Hematopoietic multipotent progenitor cell treated with erythropoietin and hydrocortisone succinate and interleukin-3 and kit ligand, for 17 days (in vitro differentiated cells): ENCODE results near the gene DNMBP.
"Not testable (repeated sequence)": the region's sequence is repeated elsewhere in the genome, so short reads cannot be mapped to it uniquely, and the experiment has no call there.

Source experiments
- DNase-seq: peaks from one replicate; pipeline ENCODE4 v3.0.0-alpha.2; 2015; ENCODE audit warnings: low spot score

DNMBP gene

GRCh38 chr10:99946051-99946450 lies 63.7 kb downstream of the DNMBP start:
- not testable (repeated sequence) for DNase-seq

- DNase-seq: no peak
These were observed 64.5 kb downstream of the DNMBP start for GRCh38 chr10:99945263-99945662.

GRCh38 chr10:99944860-99945259 lies 64.9 kb downstream of the DNMBP start:
- no peak for DNase-seq

GRCh38 chr10:99943908-99944307 lies 65.8 kb downstream of the DNMBP start:
- no peak for DNase-seq

GRCh38 chr10:99941942-99942820 lies 67.6 kb downstream of the DNMBP start:
- DNase-seq: no peak

- DNase-seq: no peak
These were observed 71.2 kb downstream of the DNMBP start for GRCh38 chr10:99938563-99938962.

- DNase-seq: no peak
These were observed 72.1 kb downstream of the DNMBP start for GRCh38 chr10:99937630-99938029.

GRCh38 chr10:99932203-99932957 lies 77.4 kb downstream of the DNMBP start:
- DNase-seq: not testable (repeated sequence)

GRCh38 chr10:99930731-99931550 lies 78.8 kb downstream of the DNMBP start:
- DNase-seq: no peak

GRCh38 chr10:99929360-99929759 lies 80.4 kb downstream of the DNMBP start:
- no peak for DNase-seq

- DNase-seq: no peak
These were observed 81.9 kb downstream of the DNMBP start for GRCh38 chr10:99927721-99928280.

- no peak for DNase-seq
These were observed 82.6 kb downstream of the DNMBP start for GRCh38 chr10:99926925-99927720.

- DNase-seq: no peak
These were observed 85.1 kb downstream of the DNMBP start for GRCh38 chr10:99924451-99925255.

- no peak for DNase-seq
These were observed 87.8 kb downstream of the DNMBP start for GRCh38 chr10:99921948-99922347.

GRCh38 chr10:99920901-99921300 lies 88.8 kb downstream of the DNMBP start:
- DNase-seq: no peak

GRCh38 chr10:99920486-99920885 lies 89.3 kb downstream of the DNMBP start:
- DNase-seq: no peak

- DNase-seq: no peak
These were observed 91.6 kb downstream of the DNMBP start for GRCh38 chr10:99917963-99918825.

- DNase-seq: no peak
These were observed 93.0 kb downstream of the DNMBP start for GRCh38 chr10:99916776-99917175.

GRCh38 chr10:99915414-99915813 lies 94.3 kb downstream of the DNMBP start:
- DNase-seq: no peak
